Panc1 (cell line): Measurements from ENCODE around the gene PTPRJ. TPM values are rescaled to one million over a fixed set of nuclear protein-coding genes. Genes with fewer than 3 reads are reported as not detected.

ENCODE experiments used
- ATAC-seq: fragments of 200-7000 bp; cut with Tn5 transposase; 2 replicates; pipeline ENCODE4 v1.9.1; 2020; ENCODE audit warnings: mild to moderate bottlenecking, moderate library complexity
- BruUV-seq: library from RNA; stranded (reverse); fragments of 400-500 nt; replicated peaks from 2 replicates; lab custom pipeline; 2021; lab: Mats Ljungman, UMichigan
- CTCF ChIA-PET: fragments of 300-600 bp; sonication (Branson Sonifier 250); formaldehyde crosslinking; loops from one replicate; lab custom pipeline; 2022; ENCODE audit warnings: antibody characterized with exemption; lab: Charles Lee
- POLR2A ChIA-PET: fragments of 300-600 bp; sonication (Branson Sonifier 250); formaldehyde crosslinking; loops from one replicate; lab custom pipeline; 2022; ENCODE audit warnings: antibody characterized with exemption; lab: Charles Lee
- DNase-seq: peaks from one replicate; pipeline ENCODE4 v3.0.0-alpha.2; 2010; ENCODE audit warnings: low read depth, low spot score
- H3K27ac ChIP-seq: 2 replicates; pipeline ENCODE4 v1.5.1; 2011; ENCODE audit warnings: mild to moderate bottlenecking, low read length, inconsistent platforms
- H3K27me3 ChIP-seq: fragments of 200-500 bp; sonication (Bioruptor generic); 2 replicates; pipeline ENCODE4 v1.6.0; 2014; ENCODE audit warnings: low read length, inconsistent platforms; ENCODE audit not compliant: control insufficient read depth, insufficient read depth
- H3K36me3 ChIP-seq: fragments of 200-500 bp; sonication (Bioruptor generic); 2 replicates; pipeline ENCODE4 v1.5.1; 2014; ENCODE audit warnings: inconsistent platforms, mild to moderate bottlenecking, low read length, moderate library complexity; ENCODE audit not compliant: control insufficient read depth, insufficient read depth
- H3K4me1 ChIP-seq: 2 replicates; pipeline ENCODE4 v1.5.1; 2011; ENCODE audit warnings: inconsistent platforms, mild to moderate bottlenecking, low read length, moderate library complexity; ENCODE audit not compliant: control insufficient read depth, insufficient read depth
- H3K4me3 ChIP-seq, 2 experiments: 2 replicates each; pipeline ENCODE4 v1.5.1; 2011 to 2012; ENCODE audit warnings: low read depth in 2 of 2, low read length in 2 of 2, mild to moderate bottlenecking in 2 of 2, inconsistent platforms in 1 of 2, moderate library complexity in 1 of 2
- H3K9me3 ChIP-seq: fragments of 200-500 bp; sonication (Bioruptor generic); 2 replicates; pipeline ENCODE4 v1.5.1; 2014; ENCODE audit warnings: low read depth, mild to moderate bottlenecking, inconsistent platforms, low read length, moderate library complexity; ENCODE audit not compliant: control insufficient read depth, insufficient read depth
- POLR2AphosphoS5 ChIP-seq: IDR thresholded peaks from 2 replicates; pipeline ENCODE4 v1.6.1; 2012; ENCODE audit warnings: mild to moderate bottlenecking, low read depth, low read length, moderate library complexity
- REST ChIP-seq, 2 experiments: IDR thresholded peaks; 2 replicates each; pipeline ENCODE4 v1.6.1; 2011 to 2012; ENCODE audit warnings: low read depth in 2 of 2, control low read depth in 1 of 2, low read length in 1 of 2, mild to moderate bottlenecking in 1 of 2, moderate library complexity in 1 of 2; ENCODE audit not compliant: insufficient read depth in 1 of 2
- SIN3A ChIP-seq: IDR thresholded peaks from 2 replicates; pipeline ENCODE4 v1.6.1; 2012; ENCODE audit warnings: low read depth, mild to moderate bottlenecking, low read length, moderate library complexity, borderline replicate concordance; ENCODE audit not compliant: insufficient read depth
- TCF7L2 ChIP-seq: IDR thresholded peaks from 2 replicates; pipeline ENCODE4 v1.6.1; 2011; ENCODE audit warnings: mild to moderate bottlenecking, low read depth, low read length, inconsistent platforms
- in situ Hi-C: cut with HindIII; loops from 2 replicates; pipeline ENCODE4 v1.10.0; 2016; ENCODE audit warnings: low sequenced_read_pairs, low pct_unique_long_range_greater_than_20kb
- intact Hi-C: fragments of 100-400 bp; cut with micrococcal nuclease; formaldehyde crosslinking; loops from one replicate; pipeline ENCODE4 v1.10.0; 2022; ENCODE audit not compliant: unreplicated experiment
- total RNA-seq: library from RNA; stranded (reverse); gene quantifications from one replicate; pipeline ENCODE4 v1.2.1, GENCODE V29; 2021; ENCODE audit not compliant: unreplicated experiment
- TF ChIP-seq, protein P1 (sequence below): fragments of 450-650 bp; IDR thresholded peaks from 2 replicates; pipeline ENCODE4 v1.5.1; 2017; ENCODE audit warnings: mild to moderate bottlenecking

The PTPRJ gene
- total RNA-seq, 1 experiment from 2014 or later = 73.6 TPM

GRCh38 chr11:48101958-48102357 lies 121.6 kb downstream of the PTPRJ start:
- Histone ChIP-seq H3K4me1 (peaks cover 15% of the 10 kb centered on the region), H3K4me3 (no peak overlapping the region), H3K9me3 (no peaks in the 10 kb centered on the region), H3K27me3 (no peaks in the 10 kb centered on the region), H3K36me3 (no peaks in the 10 kb centered on the region), H3K27ac (no peak overlapping the region)
- ChIA-PET CTCF (no interaction called here), POLR2A (interaction anchor here (0.6 kb wide), 1 partner anchor 211 kb away, joined by 5 read pairs; no protein-coding TSS in a partner anchor)
- TF ChIP-seq, protein P1, sequence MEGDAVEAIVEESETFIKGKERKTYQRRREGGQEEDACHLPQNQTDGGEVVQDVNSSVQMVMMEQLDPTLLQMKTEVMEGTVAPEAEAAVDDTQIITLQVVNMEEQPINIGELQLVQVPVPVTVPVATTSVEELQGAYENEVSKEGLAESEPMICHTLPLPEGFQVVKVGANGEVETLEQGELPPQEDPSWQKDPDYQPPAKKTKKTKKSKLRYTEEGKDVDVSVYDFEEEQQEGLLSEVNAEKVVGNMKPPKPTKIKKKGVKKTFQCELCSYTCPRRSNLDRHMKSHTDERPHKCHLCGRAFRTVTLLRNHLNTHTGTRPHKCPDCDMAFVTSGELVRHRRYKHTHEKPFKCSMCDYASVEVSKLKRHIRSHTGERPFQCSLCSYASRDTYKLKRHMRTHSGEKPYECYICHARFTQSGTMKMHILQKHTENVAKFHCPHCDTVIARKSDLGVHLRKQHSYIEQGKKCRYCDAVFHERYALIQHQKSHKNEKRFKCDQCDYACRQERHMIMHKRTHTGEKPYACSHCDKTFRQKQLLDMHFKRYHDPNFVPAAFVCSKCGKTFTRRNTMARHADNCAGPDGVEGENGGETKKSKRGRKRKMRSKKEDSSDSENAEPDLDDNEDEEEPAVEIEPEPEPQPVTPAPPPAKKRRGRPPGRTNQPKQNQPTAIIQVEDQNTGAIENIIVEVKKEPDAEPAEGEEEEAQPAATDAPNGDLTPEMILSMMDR = no peak
- in situ Hi-C loops = no loop called here
- DNase-seq (no peak), ATAC-seq (no peak)
- no TSS peak for BruUV-seq
- intact Hi-C loops = no loop called here

DNA sequence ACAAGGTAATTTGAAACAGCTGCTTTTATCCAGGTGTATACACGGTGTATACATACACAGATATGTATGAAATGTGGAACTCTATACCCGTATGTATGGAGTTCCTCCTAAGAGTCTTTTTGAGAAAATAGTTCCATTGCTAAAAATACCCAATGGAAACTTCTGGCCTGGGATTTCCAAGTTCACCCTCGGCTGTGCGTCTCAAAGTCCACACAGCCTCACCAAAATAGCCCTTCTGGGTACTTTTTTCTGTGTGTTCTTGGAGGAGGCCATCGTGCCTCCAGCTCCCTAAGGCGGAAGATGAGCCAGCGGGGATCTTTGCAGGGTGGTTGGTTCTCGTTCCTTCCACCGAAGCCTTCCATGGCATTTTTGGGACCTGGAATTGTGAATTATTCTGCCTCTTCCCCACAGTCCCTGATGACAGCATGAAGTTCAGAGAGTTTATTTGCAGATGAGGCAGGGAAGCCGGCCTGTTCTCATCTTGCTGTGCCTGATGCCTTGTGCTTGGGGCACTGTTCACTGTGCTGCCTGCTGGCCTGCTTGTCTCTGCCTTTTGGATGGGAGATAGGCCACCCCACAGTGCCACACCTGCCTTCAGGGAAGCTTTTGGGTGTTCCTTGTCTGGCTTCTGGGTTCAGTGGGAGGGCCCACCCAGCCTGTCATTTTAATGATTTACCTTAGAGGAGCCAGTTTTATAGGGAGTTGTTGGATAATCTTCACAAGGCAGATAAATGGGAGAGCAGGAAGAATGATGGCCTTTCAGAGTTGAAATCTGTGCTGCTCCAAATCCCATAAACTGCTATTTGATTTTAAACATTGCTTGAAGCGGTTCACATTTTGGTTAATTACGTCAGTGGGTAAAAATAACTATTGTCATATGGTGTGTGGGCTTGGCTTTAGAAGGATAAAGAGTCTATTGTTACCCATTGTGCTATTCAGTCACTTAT lies 123.5 kb downstream of the PTPRJ start:
- Histone ChIP-seq H3K36me3 (no peaks in the 10 kb centered on the region), H3K9me3 (no peaks in the 10 kb centered on the region), H3K27ac (no peak overlapping the region), H3K27me3 (no peaks in the 10 kb centered on the region), H3K4me1 (peaks cover 20% of the 10 kb centered on the region), H3K4me3 (no peak overlapping the region)
- ATAC-seq (0 out of 2 replicates have a peak, but pooled peaks have one; percentile 17), DNase-seq (no peak)
- CTCF ChIA-PET = no interaction called here
- POLR2A ChIA-PET = interaction anchor here (0.5 to 0.6 kb wide), 2 partner anchors 11 to 171 kb away, joined by 3 to 19 read pairs; no protein-coding TSS in a partner anchor
- in situ Hi-C loops = no loop called here
- TF ChIP-seq, protein P1 = no peak
- TF ChIP-seq SIN3A = no peak
- no peak for TF ChIP-seq REST (IDR thresholded peaks at IDR 0.05; ENCODE audit: insufficient read depth in 1 of 2, low read depth in 2 of 2, low read length in 1 of 2)
- TF ChIP-seq POLR2AphosphoS5 = no peak
- TF ChIP-seq TCF7L2 = no peak
- intact Hi-C loops = no loop called here
- no TSS peak for BruUV-seq
